BJ (cell line): ENCODE data around the gene SORBS2. TPM values are rescaled to one million over a fixed set of nuclear protein-coding genes. Genes with fewer than 3 reads are reported as not detected.

Experiments used
- CTCF ChIA-PET: fragments of 350-600 bp; formaldehyde crosslinking; extraction: SDS; loops from one replicate; lab custom pipeline; 2021; ENCODE audit warnings: antibody characterized with exemption, inconsistent platforms; lab: Yijun Ruan, JAX
- POLR2A ChIA-PET: fragments of 300-600 bp; sonication (Branson Sonifier 250); formaldehyde crosslinking; extraction: SDS; loops from one replicate; lab custom pipeline; 2021; ENCODE audit warnings: antibody characterized with exemption; lab: Charles Lee
- DNase-seq: peaks from one replicate; pipeline ENCODE4 v3.0.0-alpha.2; 2011; ENCODE audit warnings: low read depth
- H3K27me3 ChIP-seq: 2 replicates; pipeline ENCODE4 v1.6.0; 2011; ENCODE audit warnings: low read length; ENCODE audit not compliant: control insufficient read depth, insufficient read depth
- H3K36me3 ChIP-seq: 2 replicates; pipeline ENCODE4 v1.5.1; 2011; ENCODE audit warnings: low read length; ENCODE audit not compliant: control insufficient read depth, insufficient read depth
- H3K4me3 ChIP-seq: 2 replicates; pipeline ENCODE4 v1.5.1; 2011; ENCODE audit warnings: low read depth, mild to moderate bottlenecking, control low read depth, low read length
- CTCF ChIP-seq: IDR thresholded peaks from 2 replicates; pipeline ENCODE4 v1.5.1; 2011; ENCODE audit warnings: low read depth, mild to moderate bottlenecking, control low read depth, inconsistent platforms, low read length, moderate library complexity; ENCODE audit not compliant: insufficient read depth
- polyA plus RNA-seq: library from polyadenylated mRNA; depleted of rRNA; stranded (reverse); fragments of >200 nt; gene quantifications from 2 replicates; pipeline ENCODE4 v1.2.3, GENCODE V29; 2011

Gene SORBS2
- polyA plus RNA-seq, 1 experiment = 9.1 TPM

GRCh38 chr4:185567381-185568376, 244.3 kb downstream of the SORBS2 start:
- ChIA-PET POLR2A (no interaction called here), CTCF (interaction anchor here (0.7 kb wide), 1 partner anchor 259 kb away, joined by 3 read pairs; no protein-coding TSS in a partner anchor)
- DNase-seq = no peak
- TF ChIP-seq CTCF = no peak
- Histone ChIP-seq H3K27me3 (no peaks in the 10 kb centered on the region), H3K36me3 (no peaks in the 10 kb centered on the region), H3K4me3 (no peak overlapping the region)

GRCh38 chr4:185566972-185567371, 245.0 kb downstream of the SORBS2 start:
- peak; percentile 25 for DNase-seq
- TF ChIP-seq CTCF = no peak

GRCh38 chr4:185566425-185566824, 245.6 kb downstream of the SORBS2 start:
- no peaks in the 10 kb centered on the region for H3K36me3 ChIP-seq
- ChIA-PET CTCF (no interaction called here), POLR2A (no interaction called here)
- DNase-seq = no peak
- no peak overlapping the region for H3K4me3 ChIP-seq
- no peaks in the 10 kb centered on the region for H3K27me3 ChIP-seq
- no peak for TF ChIP-seq CTCF

More at GRCh38 chr4:185566972-185567371, 245.0 kb downstream of the SORBS2 start:
- no peaks in the 10 kb centered on the region for H3K36me3 ChIP-seq
- H3K4me3 ChIP-seq = no peak overlapping the region
- POLR2A ChIA-PET = no interaction called here
- CTCF ChIA-PET = no interaction called here
- H3K27me3 ChIP-seq = no peaks in the 10 kb centered on the region

- Histone ChIP-seq H3K27me3 (no peaks in the 10 kb centered on the region), H3K36me3 (no peaks in the 10 kb centered on the region), H3K4me3 (no peak overlapping the region)
- TF ChIP-seq CTCF = no peak
- ChIA-PET CTCF (no interaction called here), POLR2A (no interaction called here)
- no peak for DNase-seq
Observed at GRCh38 chr4:185565696-185566095, 246.3 kb downstream of the SORBS2 start.

GRCh38 chr4:185564349-185564748, 247.6 kb downstream of the SORBS2 start:
- ChIA-PET POLR2A (no interaction called here), CTCF (interaction anchor here (0.7 to 1.4 kb wide), 2 partner anchors 13 to 208 kb away, joined by 3 read pairs; no protein-coding TSS in a partner anchor)
- Histone ChIP-seq H3K36me3 (no peaks in the 10 kb centered on the region), H3K27me3 (no peaks in the 10 kb centered on the region), H3K4me3 (no peak overlapping the region)
- DNase-seq = no peak
- no peak for TF ChIP-seq CTCF
